Cardiac fibroblast (primary cell): ENCODE data around the gene KLHDC7B.

Experiments used
- DNase-seq, 2 donors: peaks; one replicate each; pipeline versions ENCODE4 v3.0.0 to v3.0.0-alpha.2; 2010; ENCODE audit warnings: low read depth in 2 of 2
- H3K4me3 ChIP-seq, 2 donors: replicated peaks in 1 of 2; 1 replicate in 1 of 2; 2 replicates in 1 of 2; pipeline ENCODE4 v1.5.1; 2011; ENCODE audit warnings: low read depth in 2 of 2, low read length in 2 of 2, mild to moderate bottlenecking in 2 of 2, moderate library complexity in 1 of 2
- CTCF ChIP-seq: IDR thresholded peaks from one replicate; pipeline ENCODE4 v1.5.1; 2011; ENCODE audit warnings: low read depth, mild to moderate bottlenecking, low read length, inconsistent platforms

KLHDC7B gene

DNA sequence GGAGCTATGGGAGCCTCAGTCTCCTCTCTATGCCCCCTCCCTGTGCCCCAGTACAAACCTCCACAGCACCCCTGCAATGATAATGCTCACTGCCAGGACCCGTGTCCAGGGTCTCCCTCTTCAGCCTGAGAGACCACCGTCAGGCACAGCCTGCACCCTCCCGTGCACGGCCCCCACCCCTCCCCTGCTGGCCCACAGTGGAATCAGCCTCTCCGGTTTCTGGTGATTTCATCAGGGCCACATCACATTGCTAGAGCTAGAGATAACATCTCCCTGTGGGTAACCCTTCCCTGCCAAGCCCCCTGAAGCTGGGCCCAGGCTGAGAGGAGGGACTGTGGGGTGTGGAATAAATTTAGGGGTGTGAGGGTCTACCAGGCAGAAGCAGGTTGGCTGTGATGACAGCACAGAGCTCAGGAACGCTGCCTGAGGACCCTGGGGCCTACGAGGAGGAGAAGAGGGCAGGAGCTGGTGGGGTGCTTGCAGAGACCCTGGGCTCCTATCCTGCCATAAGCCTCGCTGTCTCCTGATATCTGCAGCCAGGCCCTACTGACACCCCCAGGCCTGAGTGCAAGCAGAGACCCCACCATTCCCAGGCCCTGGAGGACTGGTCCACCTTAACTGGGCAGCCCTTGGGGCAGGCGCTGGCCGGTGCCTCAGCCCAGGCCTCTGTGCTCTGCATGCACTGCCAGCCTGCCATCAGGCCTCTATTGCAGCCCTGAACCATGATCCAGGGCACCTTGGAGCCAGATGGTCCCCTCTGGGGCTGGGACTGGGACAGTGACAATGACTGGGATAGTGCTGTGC lies at the start of gene KLHDC7B:
KLHDC7B (plus strand) TSS at position 378 of the 804 bp plus-strand sequence; CDS start at position 723, 345 bp downstream.
- peak; percentile 28 for TF ChIP-seq CTCF
- no peak within 1 kb of the TSS for H3K4me3 ChIP-seq
- peak in 1 of 2 donors; percentile 17 for DNase-seq

DNA sequence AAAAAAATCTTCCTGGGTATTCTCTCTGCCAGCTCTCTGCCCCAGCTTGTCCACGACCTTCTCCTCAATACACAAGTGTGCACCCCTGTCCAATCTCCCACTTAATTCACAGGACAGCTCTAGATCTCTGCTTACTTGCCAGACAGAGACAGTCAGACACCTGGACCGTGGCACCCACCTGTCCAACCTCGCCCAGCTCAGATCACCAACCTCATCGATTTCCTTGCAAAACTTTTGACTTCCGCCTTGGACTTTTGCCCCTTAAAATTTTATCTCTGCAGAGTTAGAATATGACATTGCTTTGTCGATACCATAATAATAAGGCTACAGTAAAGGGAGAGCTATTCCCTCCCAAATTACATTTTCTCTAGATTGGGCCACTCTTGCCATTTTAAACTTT lies 48.6 kb upstream of the KLHDC7B start:
- no peak for TF ChIP-seq CTCF
- DNase-seq = no peak
- H3K4me3 ChIP-seq = no peak overlapping the region

DNA sequence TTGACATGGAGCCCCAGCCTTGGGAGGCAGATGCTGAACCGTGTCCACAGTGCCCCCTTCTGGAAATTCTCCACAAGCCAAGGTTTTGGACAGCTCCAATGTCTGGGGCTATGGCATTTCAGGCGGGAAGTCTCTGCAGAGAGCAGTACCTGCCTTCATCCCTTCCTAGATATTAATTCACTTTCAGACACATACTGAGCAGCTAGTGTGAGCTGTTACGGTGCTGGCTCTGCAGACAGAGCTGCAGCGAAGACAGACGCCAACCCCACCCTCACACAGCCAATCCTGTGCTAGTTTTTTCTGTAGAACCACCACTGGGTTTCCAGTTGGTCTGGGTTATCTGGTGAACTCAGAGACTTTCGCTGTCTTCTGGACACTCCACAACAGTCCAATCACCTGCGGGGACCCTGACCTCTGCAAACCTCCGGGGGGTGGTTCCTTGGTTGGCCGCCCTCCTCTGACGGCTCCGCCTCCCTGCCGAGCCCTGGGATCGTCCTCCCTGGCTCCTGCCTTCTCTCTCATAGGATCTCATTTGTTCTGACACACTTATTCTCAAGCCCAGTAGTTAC lies 47.3 kb upstream of the KLHDC7B start:
- H3K4me3 ChIP-seq = no peak overlapping the region
- DNase-seq = peak; percentile 70 to 71
- peak; percentile 85 for TF ChIP-seq CTCF

DNA sequence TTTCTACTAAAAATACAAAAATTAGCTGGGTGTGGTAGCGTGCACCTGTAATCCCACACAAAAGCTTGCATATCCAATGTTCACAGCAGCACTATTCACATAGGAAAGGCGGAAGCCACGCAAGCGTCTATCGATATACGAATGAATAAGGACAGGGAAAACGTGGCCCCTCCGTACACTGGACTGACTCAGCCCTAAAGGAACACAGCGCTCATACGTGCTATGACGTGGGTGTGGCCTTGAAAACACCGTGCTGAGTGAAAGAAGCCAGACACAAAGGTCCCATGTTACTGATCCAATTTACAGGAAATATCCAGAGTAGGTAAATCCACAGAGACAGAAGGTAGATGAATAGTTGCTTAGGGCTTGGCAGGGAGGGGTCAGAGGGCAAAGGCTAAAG lies 45.2 kb upstream of the KLHDC7B start:
- no peak for DNase-seq
- no peak for TF ChIP-seq CTCF
- no peak overlapping the region for H3K4me3 ChIP-seq

- TF ChIP-seq CTCF = no peak
- DNase-seq = no peak
- H3K4me3 ChIP-seq = no peak overlapping the region
Measured at GRCh38 chr22:50502096-50502495, 43.6 kb upstream of the KLHDC7B start.

DNA sequence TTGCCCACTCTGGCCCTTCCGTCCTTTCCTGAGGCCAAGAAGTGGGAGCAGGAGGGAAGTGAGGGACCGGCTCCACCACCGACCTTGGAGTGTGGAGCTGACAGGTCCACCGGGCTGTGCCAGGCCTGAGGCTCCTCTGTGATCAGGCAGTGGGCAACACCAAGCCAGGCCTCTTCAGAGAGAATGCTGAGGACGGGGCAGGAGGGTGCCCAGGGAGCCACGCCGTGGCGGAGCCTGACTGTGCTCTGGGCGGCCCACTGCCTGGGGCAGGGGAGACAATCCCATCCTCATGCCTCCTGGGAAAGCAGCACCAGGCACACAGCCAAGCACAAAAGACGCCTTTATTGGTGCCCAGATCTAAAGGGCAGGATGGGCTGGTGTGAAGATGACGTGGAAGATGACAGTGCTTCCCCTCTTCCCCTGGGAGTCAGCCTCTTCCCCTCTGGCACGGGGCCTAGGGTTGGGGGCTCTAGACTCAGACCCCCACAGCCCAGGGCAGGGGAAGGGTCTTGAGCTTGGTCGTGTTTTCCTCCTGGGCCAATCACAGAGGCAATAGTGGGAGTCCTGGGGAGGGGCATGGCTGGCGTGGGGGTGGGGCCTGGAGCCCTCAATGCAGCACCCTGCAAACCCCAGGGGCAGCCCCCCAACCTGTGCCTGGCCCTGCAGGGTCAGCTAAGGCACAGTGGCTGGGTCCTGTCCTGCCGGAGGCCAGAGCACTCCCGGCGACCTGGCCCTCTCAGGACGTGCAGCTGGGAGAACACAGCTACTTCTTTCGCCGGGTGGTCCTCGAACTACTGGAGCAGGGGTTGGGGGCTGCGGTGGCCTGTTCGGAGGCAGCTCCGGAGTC lies 42.8 kb upstream of the KLHDC7B start:
- DNase-seq = no peak
- no peak overlapping the region for H3K4me3 ChIP-seq
- no peak for TF ChIP-seq CTCF
